SK-N-MC (cell line): Measurements from ENCODE around the gene OR10V1.

ENCODE experiments used
- EZH2 ChIP-seq: fragments of 200-600 bp; sonication (generic); IDR thresholded peaks from one replicate; pipeline ENCODE4 v1.6.1; 2017; ENCODE audit warnings: antibody characterized with exemption
- FOXP2 ChIP-seq: optimal IDR thresholded peaks from 2 replicates; pipeline ENCODE3; 2011; ENCODE audit warnings: mild to moderate bottlenecking, moderate library complexity; ENCODE audit not compliant: insufficient read depth; ENCODE audit errors: extremely low read length, control extremely low read depth
- POLR2AphosphoS5 ChIP-seq: IDR thresholded peaks from 2 replicates; pipeline ENCODE4 v1.6.1; 2012; ENCODE audit warnings: mild to moderate bottlenecking, low read depth, low read length, borderline replicate concordance

GRCh38 chr11:59689015-59689414, 24.6 kb downstream of the OR10V1 start:
- TF ChIP-seq EZH2 (no peak), POLR2AphosphoS5 (no peak), FOXP2 (no peak)
